ENCODE data around the gene EPS8L1. TPM values are rescaled to one million over a fixed set of nuclear protein-coding genes. Genes with fewer than 3 reads are reported as not detected.
A peak's percentile ranks its signal among the peaks of the same experiment; 100 is the strongest.
"Not testable (repeated sequence)": the region's sequence is repeated elsewhere in the genome, so short reads cannot be mapped to it uniquely, and the experiment has no call there.

The EPS8L1 gene
- total and polyA plus RNA-seq, 10 donors, result 0.37 to 5.3 (median 3.1) TPM; not detected in 1

DNA sequence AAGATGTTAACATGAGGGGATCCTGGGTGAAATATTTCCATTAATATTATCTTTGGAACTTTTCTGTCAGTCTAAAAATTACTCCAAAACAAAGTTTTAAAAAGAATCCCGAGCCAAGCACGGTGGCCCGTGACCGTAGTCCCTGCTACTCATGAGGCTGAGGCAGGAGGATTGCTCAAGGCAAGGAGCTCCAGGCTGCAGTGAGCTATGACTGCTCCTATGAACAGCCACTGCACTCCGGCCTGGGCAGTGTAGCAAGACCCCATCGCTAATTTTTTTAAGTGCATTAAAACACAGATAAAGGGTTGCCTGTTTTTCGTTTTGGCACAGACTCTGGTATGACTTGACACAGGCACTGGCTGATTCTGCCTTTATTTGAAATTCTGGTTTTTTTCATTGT lies 44.5 kb upstream of the EPS8L1 start:
- no peaks in the 10 kb centered on the region for H3K27me3 ChIP-seq (replicated peaks in 1 of 7)
- peaks cover 0 to 15% (median 8%) of the 10 kb centered on the region in 8 donors for H3K9me3 ChIP-seq
- 87 to 96% (median 92%) methylated on average over 7 of the region's 7 CpGs for WGBS, 5 donors
- H3K27ac ChIP-seq, result no peak overlapping the region
- intact Hi-C loops (cut with DNase I; ENCODE audit: low total_unique reads), result no loop called here
- H3K4me1 ChIP-seq, result peaks cover 0 to 19% (median 4%) of the 10 kb centered on the region in 6 donors
- TF ChIP-seq, protein P1, sequence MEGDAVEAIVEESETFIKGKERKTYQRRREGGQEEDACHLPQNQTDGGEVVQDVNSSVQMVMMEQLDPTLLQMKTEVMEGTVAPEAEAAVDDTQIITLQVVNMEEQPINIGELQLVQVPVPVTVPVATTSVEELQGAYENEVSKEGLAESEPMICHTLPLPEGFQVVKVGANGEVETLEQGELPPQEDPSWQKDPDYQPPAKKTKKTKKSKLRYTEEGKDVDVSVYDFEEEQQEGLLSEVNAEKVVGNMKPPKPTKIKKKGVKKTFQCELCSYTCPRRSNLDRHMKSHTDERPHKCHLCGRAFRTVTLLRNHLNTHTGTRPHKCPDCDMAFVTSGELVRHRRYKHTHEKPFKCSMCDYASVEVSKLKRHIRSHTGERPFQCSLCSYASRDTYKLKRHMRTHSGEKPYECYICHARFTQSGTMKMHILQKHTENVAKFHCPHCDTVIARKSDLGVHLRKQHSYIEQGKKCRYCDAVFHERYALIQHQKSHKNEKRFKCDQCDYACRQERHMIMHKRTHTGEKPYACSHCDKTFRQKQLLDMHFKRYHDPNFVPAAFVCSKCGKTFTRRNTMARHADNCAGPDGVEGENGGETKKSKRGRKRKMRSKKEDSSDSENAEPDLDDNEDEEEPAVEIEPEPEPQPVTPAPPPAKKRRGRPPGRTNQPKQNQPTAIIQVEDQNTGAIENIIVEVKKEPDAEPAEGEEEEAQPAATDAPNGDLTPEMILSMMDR (IDR thresholded peaks at IDR 0.05 in 8 of 11, conservative IDR thresholded peaks at IDR 0.05 in 3 of 11), result no peak
- H3K4me3 ChIP-seq, result no peak overlapping the region
- DNase-seq, result no peak
- H3K36me3 ChIP-seq, result no peaks in the 10 kb centered on the region

DNA sequence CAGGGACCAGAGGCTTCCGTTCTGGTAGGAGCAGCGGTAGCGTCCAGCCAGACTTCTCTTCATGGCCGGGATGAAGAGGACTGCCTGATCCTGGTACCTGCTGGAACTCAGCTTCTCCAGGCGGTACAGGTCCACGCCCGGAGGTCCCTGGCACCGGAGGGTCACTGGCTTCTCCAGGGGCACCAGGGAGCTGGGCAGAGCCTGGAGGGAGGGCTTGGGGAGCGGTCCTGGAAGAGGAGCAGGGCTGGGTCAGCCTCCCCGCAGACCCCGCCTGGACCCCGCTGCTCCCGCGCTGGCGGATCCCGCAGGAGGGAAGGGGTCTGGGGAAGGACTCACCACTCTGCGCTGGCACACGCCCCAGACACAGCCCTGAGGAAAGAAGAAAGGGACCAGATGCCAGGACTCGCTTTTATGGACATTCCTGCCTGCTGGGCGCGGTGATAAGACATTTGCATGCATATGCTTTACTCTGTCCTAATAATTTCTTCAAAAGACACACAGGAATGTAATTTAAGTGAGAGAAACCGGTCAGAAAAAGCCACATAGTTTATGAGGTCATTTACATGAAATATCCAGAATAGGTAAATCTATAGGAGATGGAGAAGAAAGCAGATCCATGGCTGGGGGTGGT lies 43.4 kb upstream of the EPS8L1 start:
- H3K27ac ChIP-seq, result no peak overlapping the region
- no peak for DNase-seq
- no peaks in the 10 kb centered on the region for H3K27me3 ChIP-seq (replicated peaks in 1 of 7)
- no peak overlapping the region for H3K4me3 ChIP-seq
- peaks cover 0 to 19% (median 4%) of the 10 kb centered on the region in 6 donors for H3K4me1 ChIP-seq
- no peaks in the 10 kb centered on the region for H3K36me3 ChIP-seq
- TF ChIP-seq POLR2A (IDR thresholded peaks at IDR 0.05), result no peak
- intact Hi-C loops (cut with DNase I; ENCODE audit: low total_unique reads), result no loop called here
- H3K9me3 ChIP-seq, result peaks cover 0 to 6% (median 2%) of the 10 kb centered on the region in 8 donors
- WGBS, 5 donors, result 89 to 96% (median 95%) methylated on average over 19 to 22 of the region's 22 CpGs

DNA sequence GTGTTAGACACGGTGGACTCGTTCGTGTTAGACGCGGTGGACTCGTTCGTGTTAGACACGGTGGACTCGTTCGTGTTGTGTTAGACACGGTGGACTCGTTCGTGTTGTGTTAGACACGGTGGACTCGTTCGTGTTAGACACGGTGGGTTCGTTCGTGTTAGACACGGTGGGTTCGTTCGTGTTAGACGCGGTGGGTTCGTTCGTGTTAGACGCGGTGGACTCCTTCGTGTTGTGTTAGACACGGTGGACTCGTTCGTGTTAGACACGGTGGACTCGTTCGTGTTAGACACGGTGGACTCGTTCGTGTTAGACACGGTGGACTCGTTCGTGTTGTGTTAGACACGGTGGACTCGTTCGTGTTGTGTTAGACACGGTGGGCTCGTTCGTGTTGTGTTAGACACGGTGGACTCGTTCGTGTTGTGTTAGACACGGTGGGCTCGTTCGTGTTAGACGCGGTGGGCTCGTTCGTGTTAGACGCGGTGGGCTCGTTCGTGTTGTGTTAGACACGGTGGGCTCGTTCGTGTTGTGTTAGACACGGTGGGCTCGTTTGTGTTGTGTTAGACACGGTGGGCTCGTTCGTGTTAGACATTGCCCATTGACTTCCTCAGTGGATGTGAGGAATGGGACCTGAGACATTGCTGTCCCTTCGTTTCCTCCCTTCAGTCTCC lies 42.6 kb upstream of the EPS8L1 start:
- H3K27ac ChIP-seq; H3K9me3 ChIP-seq; H3K27me3 ChIP-seq (replicated peaks in 1 of 7); H3K4me3 ChIP-seq; intact Hi-C loops (cut with DNase I; ENCODE audit: low total_unique reads); DNase-seq; H3K36me3 ChIP-seq: not testable (repeated sequence)
- peaks cover 0 to 17% (median 4%) of the 10 kb centered on the region in 6 donors for H3K4me1 ChIP-seq
- WGBS, 5 donors, result 93 to 96% (median 95%) methylated on average over 46 to 70 of the region's 70 CpGs

DNA sequence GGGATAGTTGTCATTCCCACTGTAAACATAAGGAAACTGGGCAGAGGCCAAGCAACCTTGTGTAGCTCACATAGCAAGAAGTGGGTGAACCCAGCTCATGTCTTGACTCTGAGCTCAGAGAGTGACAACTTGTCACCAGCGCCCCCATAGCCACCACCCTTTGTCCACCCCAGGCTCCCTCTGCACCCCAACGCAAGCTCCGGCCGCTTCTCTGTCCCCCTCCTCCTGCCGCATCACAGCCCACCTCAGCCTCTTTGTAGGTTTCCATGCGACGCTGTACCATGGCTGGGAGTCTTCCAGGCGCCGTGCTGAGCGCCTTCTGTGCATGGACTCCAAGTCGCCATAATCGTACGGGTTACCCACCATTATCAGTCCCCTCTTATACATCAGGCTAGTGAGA lies 40.9 kb upstream of the EPS8L1 start:
- H3K4me3 ChIP-seq, result no peak overlapping the region
- no peak overlapping the region for H3K27ac ChIP-seq
- intact Hi-C loops (cut with DNase I; ENCODE audit: low total_unique reads), result no loop called here
- H3K9me3 ChIP-seq, result no peaks in the 10 kb centered on the region
- H3K4me1 ChIP-seq, result peaks cover 0 to 14% (median 0%) of the 10 kb centered on the region in 6 donors
- H3K27me3 ChIP-seq (replicated peaks in 1 of 7), result no peaks in the 10 kb centered on the region
- no peaks in the 10 kb centered on the region for H3K36me3 ChIP-seq
- TF ChIP-seq POLR2AphosphoS5 (IDR thresholded peaks at IDR 0.05), result no peak
- TF ChIP-seq, protein P1 (IDR thresholded peaks at IDR 0.05 in 8 of 11, conservative IDR thresholded peaks at IDR 0.05 in 3 of 11), result no peak
- no peak for TF ChIP-seq POLR2A (IDR thresholded peaks at IDR 0.05)
- WGBS, 5 donors, result 94 to 97% (median 97%) methylated on average over 12 to 13 of the region's 13 CpGs
- no peak for DNase-seq

DNA sequence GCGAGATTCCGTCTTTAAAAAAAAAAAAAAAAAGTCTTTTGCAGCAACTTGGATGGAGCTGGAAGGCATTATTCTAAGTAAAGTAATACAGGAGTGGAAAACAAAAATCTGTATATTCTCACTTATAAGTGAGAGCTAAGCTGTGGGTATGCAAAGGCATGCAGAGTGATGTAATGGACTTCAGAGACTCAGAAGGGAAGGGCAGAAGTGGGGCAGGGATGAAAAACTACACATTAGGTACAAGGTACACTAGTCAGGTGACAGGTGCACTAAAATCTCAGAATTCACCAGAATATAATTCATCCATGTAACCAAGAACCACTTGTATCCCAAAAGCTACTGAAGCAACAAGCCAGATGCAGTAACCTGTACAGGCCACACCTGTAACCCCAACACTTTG lies 39.6 kb upstream of the EPS8L1 start:
- Histone ChIP-seq H3K27me3 (replicated peaks in 1 of 7) (no peaks in the 10 kb centered on the region), H3K36me3 (no peaks in the 10 kb centered on the region), H3K4me1 (peaks cover 0 to 16% (median 6%) of the 10 kb centered on the region in 6 donors), H3K9me3 (no peaks in the 10 kb centered on the region), H3K4me3 (no peak overlapping the region), H3K27ac (no peak overlapping the region)
- WGBS, 5 donors, result 92 to 100% (median 95%) methylated on average over 2 of the region's 2 CpGs
- DNase-seq, result no peak
- intact Hi-C loops (cut with DNase I; ENCODE audit: low total_unique reads), result no loop called here
- TF ChIP-seq, protein P1 (IDR thresholded peaks at IDR 0.05 in 8 of 11, conservative IDR thresholded peaks at IDR 0.05 in 3 of 11), result no peak
- TF ChIP-seq POLR2AphosphoS5 (IDR thresholded peaks at IDR 0.05) (no peak), POLR2A (IDR thresholded peaks at IDR 0.05) (no peak)

DNA sequence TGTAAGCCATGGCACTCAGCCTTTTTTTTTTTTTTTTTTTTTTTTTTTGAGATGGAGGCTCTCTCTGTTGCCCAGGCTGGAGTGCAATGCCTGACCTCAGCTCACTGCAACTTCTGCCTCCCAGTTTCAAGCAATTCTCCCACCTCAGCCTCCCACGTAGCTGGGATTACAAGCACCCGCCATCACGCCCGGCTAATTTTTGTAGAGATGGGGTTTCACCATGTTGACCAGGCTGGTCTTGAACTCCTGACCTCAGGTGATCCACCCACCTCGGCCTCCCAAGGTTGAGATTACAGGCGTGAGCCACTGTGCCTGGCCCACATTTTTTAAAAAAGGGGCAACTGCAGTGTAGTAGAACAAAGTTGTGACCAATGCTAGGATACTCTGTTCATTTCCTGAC lies 38.1 kb upstream of the EPS8L1 start:
- H3K4me3 ChIP-seq; DNase-seq; H3K27me3 ChIP-seq (replicated peaks in 1 of 7); intact Hi-C loops (cut with DNase I; ENCODE audit: low total_unique reads); H3K36me3 ChIP-seq; H3K9me3 ChIP-seq; H3K27ac ChIP-seq: not testable (repeated sequence)
- H3K4me1 ChIP-seq, result peaks cover 3 to 32% (median 21%) of the 10 kb centered on the region in 6 donors
- 75 to 89% (median 84%) methylated on average over 6 of the region's 6 CpGs for WGBS, 5 donors

DNA sequence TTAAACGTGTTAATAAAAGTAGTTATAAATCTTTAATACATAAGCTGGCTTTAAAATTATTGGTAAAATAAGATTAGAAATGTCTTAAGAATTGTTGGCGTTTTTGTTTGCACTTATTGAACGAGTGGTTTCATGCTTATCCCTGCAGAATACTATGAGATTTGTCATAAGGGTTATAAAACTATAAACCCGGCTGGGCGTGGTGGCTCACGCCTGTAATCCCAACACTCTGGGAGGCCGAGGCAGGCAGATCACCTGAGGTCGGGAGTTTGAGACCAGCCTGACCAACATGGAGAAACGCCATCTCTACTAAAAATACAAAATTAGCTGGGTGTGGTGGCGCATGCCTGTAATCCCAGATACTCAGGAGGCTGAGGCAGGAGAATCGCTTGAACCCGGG lies 35.0 kb upstream of the EPS8L1 start:
- 83 to 87% (median 85%) methylated on average over 12 of the region's 12 CpGs for WGBS, 5 donors
- DNase-seq; H3K4me3 ChIP-seq; H3K27me3 ChIP-seq (replicated peaks in 1 of 7); H3K9me3 ChIP-seq; intact Hi-C loops (cut with DNase I; ENCODE audit: low total_unique reads): not testable (repeated sequence)
- H3K4me1 ChIP-seq, result peaks cover 3 to 37% (median 22%) of the 10 kb centered on the region in 6 donors
- H3K36me3 ChIP-seq, result peaks cover 3 to 36% (median 24%) of the 10 kb centered on the region in 6 donors
- peak overlapping the region in 3 of 8 donors; percentile 62 to 75 (median 71) for H3K27ac ChIP-seq

Measured in spleen (tissue), 11 donors.